ENCODE data around the gene SSTR3.
"Not testable (repeated sequence)": the region's sequence is repeated elsewhere in the genome, so short reads cannot be mapped to it uniquely, and the experiment has no call there.

SSTR3 gene

GRCh38 chr22:37209140-37209845 is 3.0 kb downstream of the SSTR3 start:
- DNase-seq, result no peak

DNA sequence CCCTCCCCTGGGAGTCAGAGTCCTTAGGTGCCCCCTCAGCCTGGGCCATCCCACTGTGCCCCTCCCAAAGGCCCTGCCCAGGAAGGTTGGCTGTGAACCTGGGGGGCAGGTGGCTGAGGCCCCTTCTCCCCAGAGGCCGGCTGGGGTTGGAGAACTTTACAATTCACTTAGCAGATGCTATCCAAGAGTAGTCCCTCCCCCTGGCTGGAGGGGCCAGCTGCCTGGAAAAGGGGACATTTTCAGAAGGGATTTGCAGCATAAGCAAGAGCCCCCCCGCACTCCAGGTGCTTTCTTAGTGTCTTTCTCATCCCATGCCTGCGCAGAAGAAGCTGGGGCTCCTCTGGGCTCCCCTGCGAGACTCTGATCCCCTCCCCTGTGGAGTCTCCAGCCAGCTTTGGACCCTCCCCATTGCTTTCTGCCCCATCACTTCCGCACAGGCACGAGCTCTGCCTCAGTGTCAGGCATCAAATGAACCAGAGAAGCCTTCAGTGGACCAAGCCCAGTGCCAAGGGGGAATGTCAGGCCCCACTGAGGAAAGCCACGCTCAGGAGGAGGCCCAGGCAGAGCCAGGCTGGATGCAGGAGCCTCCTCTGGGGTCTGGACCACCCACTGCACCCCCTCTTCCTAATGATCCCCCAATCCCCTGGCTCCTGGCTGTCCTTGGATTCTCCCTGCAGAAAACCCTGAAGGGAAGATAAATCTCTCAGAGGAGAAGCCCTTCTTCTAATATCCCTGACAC is 3.7 kb downstream of the SSTR3 start:
- DNase-seq, result no peak

GRCh38 chr22:37207981-37208380 is 4.3 kb downstream of the SSTR3 start:
- no peak for DNase-seq

- no peak for DNase-seq
These were observed 5.1 kb downstream of the SSTR3 start for GRCh38 chr22:37206841-37207821.

DNA sequence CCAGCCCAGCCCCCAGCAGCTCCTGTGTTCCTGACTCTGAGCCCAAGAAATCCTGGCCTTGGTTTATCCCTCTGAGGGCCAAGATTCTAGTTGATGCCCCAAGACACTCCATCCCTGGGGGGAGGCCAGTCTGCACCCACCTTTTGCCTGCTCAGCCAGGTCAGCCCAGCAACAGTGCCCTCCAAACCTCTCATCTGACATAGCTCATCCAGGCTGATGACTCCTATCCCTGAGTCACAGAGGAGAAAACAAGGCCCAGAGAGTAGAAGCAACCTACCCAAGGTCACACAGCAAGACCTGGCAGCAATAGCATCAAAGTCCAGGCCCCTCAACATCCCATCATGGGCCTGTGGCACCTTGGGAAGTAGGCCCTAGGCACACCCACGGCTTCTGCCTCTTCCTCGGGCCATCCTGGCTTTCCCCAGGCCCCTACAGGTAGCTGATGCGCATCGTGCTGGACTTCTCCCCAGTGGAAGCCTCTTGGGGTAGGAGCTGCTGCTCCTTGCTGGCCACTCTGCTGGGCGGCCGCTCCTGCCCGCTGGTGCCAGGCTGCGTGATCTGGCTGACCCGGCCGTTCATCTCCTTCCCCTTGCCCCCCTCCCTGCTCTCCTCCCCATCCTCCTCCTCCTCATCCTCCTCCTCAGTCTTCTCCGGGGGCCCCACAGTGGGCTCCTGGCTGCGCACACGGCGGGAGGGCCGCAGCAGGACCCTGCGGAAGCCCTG is 6.0 kb downstream of the SSTR3 start:
- DNase-seq, result no peak

DNA sequence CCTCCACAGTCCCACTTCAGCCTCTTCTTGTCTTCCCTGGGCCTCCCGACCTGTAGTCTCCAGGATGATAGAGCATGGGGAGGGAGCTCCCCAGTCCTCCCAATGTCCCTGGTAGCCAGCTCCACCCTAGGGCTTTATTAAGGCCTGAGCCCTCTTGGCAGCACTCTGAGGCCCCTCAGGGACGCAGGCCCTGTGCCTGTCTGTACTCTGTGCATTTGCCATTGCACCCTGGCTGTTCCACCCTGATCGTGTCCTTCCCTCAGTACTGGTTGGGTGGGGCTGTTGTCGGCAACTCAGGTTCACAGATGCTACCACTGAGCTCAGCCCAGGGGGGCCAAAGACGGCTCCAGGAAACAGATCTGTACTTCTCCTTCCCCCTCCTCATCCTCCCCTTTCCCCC is 7.2 kb downstream of the SSTR3 start:
- no peak for DNase-seq

GRCh38 chr22:37204045-37204655 is 8.1 kb downstream of the SSTR3 start:
- no peak for DNase-seq

- DNase-seq, result no peak
These were observed 8.8 kb downstream of the SSTR3 start for GRCh38 chr22:37203354-37204044.

GRCh38 chr22:37202716-37203115 is 9.6 kb downstream of the SSTR3 start:
- no peak for DNase-seq

DNA sequence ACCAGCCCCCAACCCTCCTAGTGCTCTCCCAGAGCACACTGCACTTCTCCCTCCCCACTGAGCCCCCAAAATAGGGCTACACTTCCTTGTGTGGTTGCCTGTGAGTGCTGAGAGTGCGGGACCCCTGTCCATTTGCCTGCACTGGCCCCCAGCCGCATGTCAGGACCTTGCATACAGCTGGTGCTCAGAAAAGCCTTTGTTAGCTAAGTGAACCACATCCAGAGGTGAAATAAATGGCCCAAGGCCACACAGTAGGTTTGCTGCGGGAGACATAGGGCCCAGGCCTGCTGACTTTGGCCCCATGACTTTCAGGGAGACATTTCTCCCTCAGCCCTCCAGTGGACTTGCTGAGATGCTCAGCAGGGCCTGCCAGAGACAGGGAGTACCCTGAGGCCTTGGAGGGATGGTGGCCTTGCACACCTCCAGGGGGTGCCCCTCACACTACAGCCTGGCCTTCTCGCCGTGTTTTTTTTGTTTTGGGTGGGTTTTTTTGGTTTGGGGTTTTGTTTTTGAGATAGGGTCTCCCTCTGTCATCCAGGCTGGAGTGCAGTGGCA is 10.2 kb downstream of the SSTR3 start:
- DNase-seq, result no peak

DNA sequence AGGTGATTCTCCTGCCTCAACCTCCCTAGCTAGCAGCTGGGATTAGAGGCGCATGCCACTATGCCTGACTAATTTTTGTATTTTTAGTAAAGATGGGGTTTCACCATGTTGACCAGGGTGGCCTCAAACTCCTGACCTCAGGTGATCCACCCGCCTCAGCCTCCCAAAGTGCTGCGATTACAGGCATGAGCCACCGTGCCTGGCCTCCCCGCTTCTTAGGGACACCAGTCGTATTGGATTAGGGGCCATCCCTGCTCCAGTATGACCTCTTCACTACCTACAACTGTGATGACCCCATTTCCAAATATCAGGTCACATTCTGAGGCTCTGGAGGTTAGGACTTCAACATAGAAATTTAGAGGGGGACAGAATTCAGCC is 10.8 kb downstream of the SSTR3 start:
- not testable (repeated sequence) for DNase-seq

DNA sequence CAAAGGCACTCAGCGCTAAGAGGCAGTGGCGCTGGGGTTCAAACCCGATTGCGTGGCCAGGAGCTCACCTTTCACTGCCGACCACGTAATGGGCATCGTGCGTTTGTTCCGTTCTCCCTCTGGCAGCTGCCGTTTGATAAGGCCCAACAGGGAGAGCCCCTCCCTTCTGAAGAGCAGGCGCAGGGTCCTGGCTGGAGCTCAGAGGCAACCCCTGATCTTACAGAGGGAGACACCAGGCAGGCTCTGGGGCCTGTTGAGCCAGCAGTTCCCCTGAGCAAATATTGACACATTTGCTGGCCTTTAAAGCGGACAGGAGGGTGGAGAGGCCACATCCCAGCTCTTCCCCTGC is 12.5 kb downstream of the SSTR3 start:
- DNase-seq, result no peak

DNA sequence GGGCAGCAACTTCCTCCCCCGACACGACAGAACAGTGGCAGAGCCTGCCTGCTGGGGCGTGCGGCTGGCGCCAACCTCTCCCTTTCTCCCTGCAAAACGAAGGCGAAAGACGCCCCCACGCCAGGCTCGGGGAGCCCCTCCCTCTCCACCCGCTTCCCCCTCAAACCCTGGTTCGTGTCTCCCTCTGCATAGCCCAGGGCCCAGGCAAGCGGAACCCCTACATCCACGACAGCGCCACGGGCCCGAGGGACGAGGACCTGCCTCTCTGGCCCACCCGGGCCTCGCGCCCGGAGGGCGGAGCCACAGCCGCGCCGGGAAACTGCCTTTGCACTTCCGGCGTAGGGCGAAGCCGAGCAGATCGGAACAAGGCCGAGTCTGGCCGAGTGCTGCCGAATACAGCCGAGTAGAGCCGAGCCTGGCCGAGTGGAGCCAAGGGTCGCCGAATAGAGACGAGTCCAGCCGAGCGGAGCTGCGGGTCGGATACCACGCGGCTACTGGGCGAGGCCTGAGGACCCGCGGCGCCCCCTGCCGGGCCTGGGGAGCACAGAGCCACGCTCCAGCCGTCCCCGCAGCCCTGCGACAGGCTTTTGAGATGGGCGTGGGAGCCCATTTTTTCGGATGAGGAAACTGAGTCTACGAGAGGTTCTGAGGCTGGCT is 13.0 kb downstream of the SSTR3 start:
- DNase-seq, result peak; percentile 88 to 97

GRCh38 chr22:37198258-37199102 is 13.8 kb downstream of the SSTR3 start:
- DNase-seq, result peak; percentile 62 to 65

GRCh38 chr22:37197451-37198257 is 14.6 kb downstream of the SSTR3 start:
- no peak for DNase-seq

GRCh38 chr22:37196539-37197450 is 15.5 kb downstream of the SSTR3 start:
- no peak for DNase-seq

GRCh38 chr22:37195921-37196320 is 16.4 kb downstream of the SSTR3 start:
- DNase-seq, result no peak

- no peak for DNase-seq
These were observed 17.5 kb downstream of the SSTR3 start for GRCh38 chr22:37194750-37195149.
